GM13976 (cell line): ENCODE measurements around the gene C13orf42.

Experiments used
- DNase-seq: peaks from one replicate; pipeline ENCODE4 v3.0.0; 2012; ENCODE audit warnings: low spot score
- in situ Hi-C: fragments of 300-500 bp; cut with MboI; formaldehyde crosslinking; loops from one replicate; pipeline ENCODE4 v1.12.0; 2022; ENCODE audit warnings: low sequenced_read_pairs, mixed read lengths, inconsistent platforms; ENCODE audit not compliant: unreplicated experiment
- TF ChIP-seq, protein P1 (sequence below): IDR thresholded peaks from 2 replicates; pipeline ENCODE4 v1.5.1; 2012; ENCODE audit warnings: borderline replicate concordance, mild to moderate bottlenecking; ENCODE audit not compliant: insufficient read depth; ENCODE audit errors: extremely low read depth, missing control alignments, control extremely low read depth

C13orf42 gene

DNA sequence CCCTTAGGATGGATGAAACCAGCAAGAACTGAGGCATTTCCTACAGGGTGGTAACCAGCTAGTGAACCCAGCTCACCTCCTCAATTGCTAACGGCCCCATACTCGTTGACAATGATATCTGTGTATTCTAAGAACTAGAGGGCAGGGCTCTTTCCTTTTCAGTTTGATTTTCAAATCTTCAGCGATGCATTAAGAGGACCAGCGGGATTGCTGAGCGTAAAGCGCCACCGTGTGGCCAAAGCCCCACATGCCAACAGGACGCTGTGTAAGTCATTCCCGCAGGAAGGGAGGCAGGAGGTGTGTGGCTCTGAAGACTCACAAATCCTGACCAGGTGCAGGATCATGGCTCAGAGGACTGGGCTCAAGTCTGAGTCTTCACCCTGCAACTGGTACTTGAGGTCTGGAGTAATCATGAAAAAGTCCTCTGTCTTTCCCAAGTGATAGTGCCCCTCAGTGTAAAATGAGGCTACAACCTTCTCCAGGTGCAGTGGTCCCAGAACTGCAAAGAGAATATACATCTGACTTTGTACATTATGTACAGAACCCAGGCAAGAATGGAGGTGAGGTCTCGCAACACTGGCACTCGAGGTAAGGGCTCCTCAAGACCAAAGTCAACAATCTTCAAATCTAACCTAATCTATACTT is 40.9 kb downstream of the C13orf42 start:
- DNase-seq, result peak; percentile 75
- TF ChIP-seq, protein P1, sequence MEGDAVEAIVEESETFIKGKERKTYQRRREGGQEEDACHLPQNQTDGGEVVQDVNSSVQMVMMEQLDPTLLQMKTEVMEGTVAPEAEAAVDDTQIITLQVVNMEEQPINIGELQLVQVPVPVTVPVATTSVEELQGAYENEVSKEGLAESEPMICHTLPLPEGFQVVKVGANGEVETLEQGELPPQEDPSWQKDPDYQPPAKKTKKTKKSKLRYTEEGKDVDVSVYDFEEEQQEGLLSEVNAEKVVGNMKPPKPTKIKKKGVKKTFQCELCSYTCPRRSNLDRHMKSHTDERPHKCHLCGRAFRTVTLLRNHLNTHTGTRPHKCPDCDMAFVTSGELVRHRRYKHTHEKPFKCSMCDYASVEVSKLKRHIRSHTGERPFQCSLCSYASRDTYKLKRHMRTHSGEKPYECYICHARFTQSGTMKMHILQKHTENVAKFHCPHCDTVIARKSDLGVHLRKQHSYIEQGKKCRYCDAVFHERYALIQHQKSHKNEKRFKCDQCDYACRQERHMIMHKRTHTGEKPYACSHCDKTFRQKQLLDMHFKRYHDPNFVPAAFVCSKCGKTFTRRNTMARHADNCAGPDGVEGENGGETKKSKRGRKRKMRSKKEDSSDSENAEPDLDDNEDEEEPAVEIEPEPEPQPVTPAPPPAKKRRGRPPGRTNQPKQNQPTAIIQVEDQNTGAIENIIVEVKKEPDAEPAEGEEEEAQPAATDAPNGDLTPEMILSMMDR, result peak; percentile 93
- in situ Hi-C loops, result loop anchor here (25.0 kb wide), 1 partner anchor 1083 kb away; the partner anchor contains the start of gene TRIM13

DNA sequence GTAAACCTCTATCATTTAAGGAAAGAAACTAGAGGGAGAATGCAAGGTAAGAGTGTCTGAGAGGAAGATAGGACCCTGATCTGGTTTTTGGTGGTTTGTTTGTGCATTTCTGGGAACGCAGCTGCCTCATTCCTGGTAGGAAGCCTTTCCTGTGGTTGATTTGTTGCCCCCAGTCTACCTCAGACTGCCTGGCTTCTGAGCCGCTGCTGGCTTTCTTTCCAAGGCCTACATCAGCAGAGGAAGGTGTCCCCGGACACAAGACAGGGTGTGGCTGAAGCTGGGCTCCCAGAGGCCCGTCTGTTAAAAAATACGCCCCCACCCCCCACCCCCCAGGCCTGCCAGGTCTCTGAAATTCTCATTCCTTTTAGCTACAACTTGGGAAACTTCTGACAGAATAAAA is 42.6 kb downstream of the C13orf42 start:
- in situ Hi-C loops, result loop anchor here (25.0 kb wide), 1 partner anchor 1081 kb away; the partner anchor contains the start of gene TRIM13
- TF ChIP-seq, protein P1, result no peak
- no peak for DNase-seq

DNA sequence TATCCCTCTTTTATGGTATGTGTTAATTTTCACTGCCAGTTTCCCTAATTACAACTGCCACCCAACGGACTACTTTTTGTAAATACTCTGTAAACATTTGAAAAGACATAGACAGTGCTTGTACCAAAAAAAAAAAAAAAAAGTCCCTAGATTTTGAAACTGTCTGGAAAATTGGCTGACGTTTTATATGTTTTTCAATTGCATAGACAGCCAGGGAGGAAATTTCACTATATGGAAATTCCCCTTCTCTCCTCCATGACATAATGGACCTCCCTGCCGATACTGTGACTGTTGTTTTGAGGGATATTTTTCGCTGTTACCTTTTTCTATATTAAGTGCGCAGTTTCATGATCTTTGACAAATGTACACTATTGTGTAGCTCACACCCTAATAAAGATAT is 43.4 kb downstream of the C13orf42 start:
- in situ Hi-C loops, result loop anchor here (25.0 kb wide), 1 partner anchor 1080 kb away; the partner anchor contains the start of gene TRIM13
- DNase-seq, result no peak
- TF ChIP-seq, protein P1, result no peak

DNA sequence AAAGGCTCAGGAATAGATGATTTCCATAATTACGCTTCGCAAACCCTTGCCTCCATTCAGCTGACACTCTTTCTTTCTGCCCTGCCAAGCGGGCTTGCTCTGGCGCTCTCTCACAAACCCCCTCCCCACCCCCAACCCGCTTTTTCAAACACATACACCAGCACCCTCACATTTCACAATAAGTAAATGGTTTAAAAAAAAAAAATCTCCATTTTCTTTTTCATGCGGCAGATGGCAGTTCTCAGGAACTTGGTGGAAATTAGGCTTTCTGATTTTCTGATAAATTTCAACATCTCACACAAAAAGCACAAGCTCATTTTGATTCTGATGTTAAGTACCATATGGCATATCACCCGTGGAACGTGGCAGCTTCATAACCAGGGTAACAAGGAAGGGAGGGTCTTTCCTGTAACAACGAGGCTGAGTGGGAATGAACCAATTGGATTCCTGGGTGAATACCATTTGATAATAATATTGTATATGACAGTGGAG is 43.8 kb downstream of the C13orf42 start:
- TF ChIP-seq, protein P1, result no peak
- in situ Hi-C loops, result loop anchor here (25.0 kb wide), 1 partner anchor 1080 kb away; the partner anchor contains the start of gene TRIM13
- DNase-seq, result no peak

DNA sequence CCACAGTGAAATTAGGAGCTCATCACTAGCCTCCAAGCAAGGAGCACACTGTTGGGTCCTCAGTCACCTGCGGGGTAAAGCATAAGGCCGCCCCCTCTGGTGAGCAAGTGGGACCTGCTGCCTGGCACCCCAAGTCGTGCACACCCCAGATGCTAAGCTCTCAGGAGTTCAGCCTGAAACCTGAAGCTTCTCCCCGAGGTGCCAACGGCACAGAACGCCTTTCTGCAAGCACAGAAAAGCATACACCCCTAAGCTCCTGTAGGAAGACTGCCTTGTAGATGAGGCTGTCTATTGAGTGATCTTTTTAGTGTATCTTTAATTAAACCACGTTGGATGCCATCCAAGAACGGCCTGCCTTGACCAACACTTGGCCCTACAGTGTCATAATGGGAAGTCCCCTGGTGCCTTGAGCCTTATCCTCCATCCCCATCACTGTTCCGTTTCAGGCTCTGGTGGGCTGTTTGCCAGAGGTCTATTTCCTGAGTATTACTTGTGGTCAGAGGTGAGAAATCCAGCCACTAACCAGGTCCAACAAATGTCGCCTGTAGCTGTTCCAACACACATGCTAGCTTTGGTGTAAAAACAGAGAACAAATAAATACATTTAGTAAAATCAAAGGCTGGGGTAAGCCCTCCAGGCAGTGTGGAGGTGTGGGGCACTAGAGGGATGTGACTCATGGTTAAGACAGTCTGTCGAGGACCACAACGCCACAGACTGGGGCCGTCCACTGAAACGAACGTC is 44.8 kb downstream of the C13orf42 start:
- DNase-seq, result no peak

More for the DNA sequence above, 44.8 kb downstream of the C13orf42 start:
- in situ Hi-C loops, result loop anchor here (25.0 kb wide), 1 partner anchor 1079 kb away; the partner anchor contains the start of gene TRIM13
- TF ChIP-seq, protein P1, result no peak
